Activated CD8-positive, alpha-beta memory T cell treated with anti-CD3 and anti-CD28 coated beads, Interleukin-2, amount 50 U/mL, for 4 hours (primary cell): ENCODE data around the gene ANKK1.

ENCODE experiments used
- DNase-seq: peaks from one replicate; pipeline ENCODE4 v3.0.0-alpha.2; 2020

Gene ANKK1

DNA sequence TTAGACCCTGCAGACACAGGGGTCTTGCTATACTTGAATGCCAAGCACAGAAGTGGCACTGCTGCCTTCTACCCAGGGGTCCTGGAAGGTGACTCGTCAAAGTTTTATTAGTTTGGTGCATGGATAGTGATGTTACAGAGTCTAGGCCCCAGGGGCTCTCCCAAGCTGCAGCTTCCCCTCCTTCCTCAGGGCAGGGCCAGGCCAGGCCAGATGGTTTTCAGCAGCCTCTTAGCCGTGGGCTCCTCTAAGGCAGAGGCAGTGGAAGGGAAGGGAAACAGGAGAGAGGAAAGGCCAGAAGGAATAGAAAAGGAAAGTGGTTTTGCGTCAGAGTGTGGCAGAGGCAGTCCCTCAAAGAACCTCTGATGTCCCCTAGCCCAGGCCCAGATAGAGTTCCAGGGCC is 21.9 kb downstream of the ANKK1 start:
- no peak for DNase-seq

- no peak for DNase-seq
These were observed 23.0 kb downstream of the ANKK1 start for GRCh38 chr11:113410414-113411135.

DNA sequence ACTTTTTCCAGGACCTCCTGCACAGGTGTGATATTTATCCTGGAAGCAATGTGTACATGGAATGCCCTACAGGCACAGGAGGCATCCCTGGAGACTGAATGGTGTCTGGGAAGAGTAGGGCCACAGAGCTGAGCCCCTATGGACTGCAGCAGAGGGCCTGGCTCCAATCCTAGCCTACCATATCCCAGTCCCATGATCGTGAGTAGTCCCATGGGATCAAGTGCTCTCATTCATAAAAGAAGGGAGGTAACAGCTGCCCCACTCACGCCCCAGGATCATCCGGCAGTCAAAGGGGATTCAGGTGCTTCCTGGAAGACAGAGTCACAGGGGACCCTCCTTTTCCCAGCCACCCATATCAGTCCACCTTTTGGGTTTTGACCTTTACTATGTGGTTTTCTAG is 24.0 kb downstream of the ANKK1 start:
- DNase-seq, result no peak

- DNase-seq, result no peak
These were observed 25.1 kb downstream of the ANKK1 start for GRCh38 chr11:113412675-113413074.

- DNase-seq, result no peak
These were observed 27.8 kb downstream of the ANKK1 start for GRCh38 chr11:113415343-113415742.

DNA sequence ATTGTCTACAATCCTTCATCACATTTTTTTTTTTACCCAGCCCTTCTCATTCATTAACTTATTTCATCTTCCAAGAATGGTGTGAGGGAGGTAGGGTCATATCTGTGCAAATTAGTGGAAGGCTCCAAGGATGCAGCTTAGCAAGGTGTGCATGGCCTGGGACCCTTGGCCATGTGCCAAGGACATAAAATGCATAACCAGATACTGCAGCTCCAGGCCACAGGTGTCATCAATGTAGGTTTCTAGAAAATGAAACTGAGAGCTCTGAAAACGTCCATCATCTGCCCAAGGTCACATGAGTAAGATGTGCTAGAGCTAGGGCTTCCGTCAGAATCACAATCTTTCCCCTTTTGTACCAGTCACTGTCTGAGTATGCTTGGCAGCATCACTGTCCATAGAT is 29.8 kb downstream of the ANKK1 start:
- DNase-seq, result no peak

- DNase-seq, result no peak
These were observed 31.9 kb downstream of the ANKK1 start for GRCh38 chr11:113419454-113420003.

DNA sequence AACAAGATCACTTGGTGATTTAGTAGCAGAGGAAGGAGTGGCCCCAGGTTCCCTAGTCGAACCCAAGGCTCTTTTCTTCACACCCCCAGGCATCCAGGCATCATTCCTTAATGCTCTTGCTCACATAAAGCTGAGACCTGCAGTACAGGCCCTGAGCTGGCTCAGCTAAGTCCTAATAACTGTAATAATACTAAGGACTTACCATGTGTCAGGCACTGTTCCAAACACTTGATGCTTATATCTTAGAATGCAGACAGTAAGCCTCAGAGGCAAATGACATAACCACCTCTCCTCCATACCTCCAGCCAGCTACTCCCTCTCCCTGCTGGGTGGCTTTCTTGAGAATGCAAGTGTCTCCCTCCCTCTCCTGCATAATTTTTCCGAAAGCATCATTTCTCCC is 33.2 kb downstream of the ANKK1 start:
- no peak for DNase-seq

DNA sequence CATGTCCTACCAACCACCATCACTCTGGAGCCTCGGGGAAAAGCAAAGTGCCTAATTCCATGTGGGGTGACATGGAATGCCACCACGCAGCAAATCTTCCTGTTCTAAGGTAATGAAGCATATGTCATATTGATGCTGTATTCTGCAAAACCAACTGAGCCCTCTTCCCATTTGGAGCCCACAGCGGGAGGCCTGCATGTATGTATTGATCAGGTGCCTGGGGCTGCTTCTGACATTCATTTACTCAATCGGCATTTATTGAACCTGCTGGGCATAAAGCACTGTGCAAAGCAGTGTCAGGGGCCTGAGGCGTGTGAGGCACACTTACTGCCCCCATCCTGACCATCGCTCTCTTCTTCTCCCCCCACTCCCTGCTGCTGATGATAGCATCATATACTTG is 39.1 kb downstream of the ANKK1 start:
- no peak for DNase-seq

- DNase-seq, result no peak
These were observed 44.2 kb downstream of the ANKK1 start for GRCh38 chr11:113431746-113432145.

- DNase-seq, result no peak
These were observed 47.8 kb downstream of the ANKK1 start for GRCh38 chr11:113435190-113435968.

DNA sequence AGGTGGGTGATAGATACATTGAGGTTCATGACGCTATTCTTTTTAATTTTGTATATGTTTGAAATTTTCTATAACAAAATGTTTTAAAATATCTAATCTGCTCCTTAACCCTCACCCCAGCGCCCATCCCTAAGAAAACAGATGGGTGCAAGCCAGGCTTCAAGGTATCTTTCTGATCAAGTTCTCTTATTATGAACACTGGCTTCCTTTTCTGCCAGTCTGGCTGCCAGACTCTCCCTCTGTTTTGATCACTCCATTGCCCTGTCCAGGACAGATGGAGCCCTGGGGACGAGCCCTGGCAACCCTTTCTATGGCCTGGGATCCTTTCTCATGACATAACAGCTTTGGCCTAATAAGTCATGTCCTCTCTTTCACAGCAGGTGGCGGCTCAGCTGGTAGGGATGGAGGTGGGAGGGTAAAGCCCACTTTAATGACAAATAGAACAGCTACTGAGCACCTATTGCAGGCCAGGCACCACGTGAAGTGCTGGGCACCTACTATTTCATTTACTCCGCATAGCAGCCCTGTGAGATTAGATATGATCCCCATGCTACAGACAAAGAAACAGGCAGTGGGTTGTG is 49.2 kb downstream of the ANKK1 start:
- no peak for DNase-seq

GRCh38 chr11:113440816-113441215 is 53.2 kb downstream of the ANKK1 start:
- DNase-seq, result no peak

- no peak for DNase-seq
These were observed 57.0 kb downstream of the ANKK1 start for GRCh38 chr11:113444502-113445123.

DNA sequence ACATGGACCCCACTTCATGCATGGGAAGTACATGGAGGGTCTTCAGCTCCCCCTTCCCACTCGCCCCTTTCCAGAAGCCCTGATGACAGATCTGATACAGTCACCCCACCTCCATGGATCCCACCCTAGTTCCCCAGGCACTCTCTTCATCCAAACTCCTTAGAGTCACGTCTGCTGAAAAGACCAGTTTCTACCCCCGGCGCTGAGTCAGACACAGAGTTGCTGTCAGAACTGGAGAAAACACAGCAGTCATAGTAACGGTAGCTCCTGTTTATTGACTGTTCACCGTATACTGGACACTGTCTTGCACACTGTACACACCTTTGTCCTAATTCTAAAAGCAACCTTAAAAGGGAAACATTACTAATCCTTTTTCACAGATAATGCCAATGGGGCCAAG is 58.5 kb downstream of the ANKK1 start:
- DNase-seq, result no peak

GRCh38 chr11:113446938-113447337 is 59.4 kb downstream of the ANKK1 start:
- no peak for DNase-seq

GRCh38 chr11:113447621-113448315 is 60.2 kb downstream of the ANKK1 start:
- DNase-seq, result no peak

GRCh38 chr11:113448316-113448677 is 60.7 kb downstream of the ANKK1 start:
- no peak for DNase-seq

- no peak for DNase-seq
These were observed 62.2 kb downstream of the ANKK1 start for GRCh38 chr11:113449743-113450142.
